ENCODE data around the gene PHF24.
A peak's percentile ranks its signal among the peaks of the same experiment; 100 is the strongest.

Gene PHF24

GRCh38 chr9:34956648-34957047 lies 1.4 kb upstream of the PHF24 start:
- no peaks in the 10 kb centered on the region for H3K79me2 ChIP-seq (ENCODE audit: insufficient read depth, low read length)
- H3K4me2 ChIP-seq (ENCODE audit: low read depth, low read length, poor library complexity, severe bottlenecking): no peak overlapping the region
- H3K4me1 ChIP-seq (ENCODE audit: insufficient read depth, low read length, poor library complexity, severe bottlenecking): no peaks in the 10 kb centered on the region
- no peaks in the 10 kb centered on the region for H3K9me2 ChIP-seq (replicated peaks; ENCODE audit: low read depth, low read length)
- H3F3A ChIP-seq (ENCODE audit: low read depth): no peaks in the 10 kb centered on the region
- H3K9me3 ChIP-seq (ENCODE audit: insufficient read depth, low read depth, low read length): no peaks in the 10 kb centered on the region
- TF ChIP-seq CTCF (conservative IDR thresholded peaks at IDR 0.05; ENCODE audit: low read length) (no peak), EZH2phosphoT487 (IDR thresholded peaks at IDR 0.05; ENCODE audit: borderline replicate concordance) (no peak)
- peaks cover 33% of the 10 kb centered on the region for H3K27me3 ChIP-seq (ENCODE audit: insufficient read depth, low read length, poor library complexity, severe bottlenecking)
- no peak overlapping the region for H2AFZ ChIP-seq (ENCODE audit: low read length)
- H3K36me3 ChIP-seq (ENCODE audit: insufficient read depth, low read length): no peaks in the 10 kb centered on the region
- no peak overlapping the region for H3K9ac ChIP-seq (ENCODE audit: low read depth, low read length, poor library complexity, severe bottlenecking)
- no peaks in the 10 kb centered on the region for H4K20me1 ChIP-seq (ENCODE audit: insufficient read depth, low read length, poor library complexity, severe bottlenecking)
- H3K4me3 ChIP-seq (ENCODE audit: low read length, poor library complexity, severe bottlenecking): no peak overlapping the region

- Histone ChIP-seq H4K20me1 (ENCODE audit: insufficient read depth, low read length, poor library complexity, severe bottlenecking) (no peaks in the 10 kb centered on the region), H3K36me3 (ENCODE audit: insufficient read depth, low read length) (no peaks in the 10 kb centered on the region), H3K4me3 (ENCODE audit: low read length, poor library complexity, severe bottlenecking) (peak overlapping the region; percentile 60), H3K9me3 (ENCODE audit: insufficient read depth, low read depth, low read length) (no peaks in the 10 kb centered on the region), H3K79me2 (ENCODE audit: insufficient read depth, low read length) (no peaks in the 10 kb centered on the region), H3K4me1 (ENCODE audit: insufficient read depth, low read length, poor library complexity, severe bottlenecking) (no peaks in the 10 kb centered on the region), H2AFZ (ENCODE audit: low read length) (0 out of 2 replicates have a peak overlapping the region, but pooled peaks have one; percentile 19), H3K9ac (ENCODE audit: low read depth, low read length, poor library complexity, severe bottlenecking) (no peak overlapping the region), H3K4me2 (ENCODE audit: low read depth, low read length, poor library complexity, severe bottlenecking) (peak overlapping the region; percentile 59), H3K27me3 (ENCODE audit: insufficient read depth, low read length, poor library complexity, severe bottlenecking) (peaks cover 32% of the 10 kb centered on the region), H3K9me2 (replicated peaks; ENCODE audit: low read depth, low read length) (no peaks in the 10 kb centered on the region), H3F3A (ENCODE audit: low read depth) (no peaks in the 10 kb centered on the region)
- no peak for TF ChIP-seq EZH2phosphoT487 (IDR thresholded peaks at IDR 0.05; ENCODE audit: borderline replicate concordance)
- TF ChIP-seq CTCF (conservative IDR thresholded peaks at IDR 0.05; ENCODE audit: low read length): no peak
Measured at GRCh38 chr9:34958411-34958982, 412 bp downstream of the PHF24 start.

- no peaks in the 10 kb centered on the region for H3K9me3 ChIP-seq (ENCODE audit: insufficient read depth, low read depth, low read length)
- H3K4me3 ChIP-seq (ENCODE audit: low read length, poor library complexity, severe bottlenecking): no peak overlapping the region
- no peak overlapping the region for H2AFZ ChIP-seq (ENCODE audit: low read length)
- no peak for TF ChIP-seq EZH2phosphoT487 (IDR thresholded peaks at IDR 0.05; ENCODE audit: borderline replicate concordance)
- TF ChIP-seq CTCF (conservative IDR thresholded peaks at IDR 0.05; ENCODE audit: low read length): no peak
- H4K20me1 ChIP-seq (ENCODE audit: insufficient read depth, low read length, poor library complexity, severe bottlenecking): no peaks in the 10 kb centered on the region
- peaks cover 26% of the 10 kb centered on the region for H3K27me3 ChIP-seq (ENCODE audit: insufficient read depth, low read length, poor library complexity, severe bottlenecking)
- H3K4me1 ChIP-seq (ENCODE audit: insufficient read depth, low read length, poor library complexity, severe bottlenecking): no peaks in the 10 kb centered on the region
- H3K79me2 ChIP-seq (ENCODE audit: insufficient read depth, low read length): no peaks in the 10 kb centered on the region
- H3K9me2 ChIP-seq (replicated peaks; ENCODE audit: low read depth, low read length): no peaks in the 10 kb centered on the region
- H3K4me2 ChIP-seq (ENCODE audit: low read depth, low read length, poor library complexity, severe bottlenecking): no peak overlapping the region
- no peak overlapping the region for H3K9ac ChIP-seq (ENCODE audit: low read depth, low read length, poor library complexity, severe bottlenecking)
- H3K36me3 ChIP-seq (ENCODE audit: insufficient read depth, low read length): no peaks in the 10 kb centered on the region
- H3F3A ChIP-seq (ENCODE audit: low read depth): no peaks in the 10 kb centered on the region
Measured at GRCh38 chr9:34959461-34959860, 1.4 kb downstream of the PHF24 start.
